ENCODE data around the gene BCAS3. TPM values are rescaled to one million over a fixed set of nuclear protein-coding genes. Genes with fewer than 3 reads are reported as not detected.
"Not testable (repeated sequence)": the region's sequence is repeated elsewhere in the genome, so short reads cannot be mapped to it uniquely, and the experiment has no call there.

BCAS3 gene
- total and polyA plus RNA-seq, 12 donors = 6.1 to 21.8 (median 17.2) TPM

DNA sequence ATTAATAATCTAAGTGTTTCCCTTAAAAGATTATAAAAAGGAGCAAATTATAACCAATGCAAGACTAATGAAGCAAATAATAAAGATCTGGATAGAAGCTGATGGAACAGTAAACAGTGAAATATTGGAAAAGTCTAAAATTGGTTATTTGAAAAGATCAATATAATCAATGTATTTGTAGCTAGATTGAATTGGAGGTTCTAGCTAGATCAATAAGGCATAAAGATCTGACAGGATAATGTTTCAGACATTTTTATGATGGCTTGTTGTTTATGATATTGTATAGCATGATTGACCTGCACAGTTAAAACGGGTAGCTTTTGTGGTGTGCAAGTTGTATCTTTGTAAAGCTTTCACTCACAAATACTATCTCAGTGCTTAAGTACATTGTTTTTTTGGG, 245.3 kb downstream of the BCAS3 start:
- 80 to 85% methylated on average over 1 of the region's 1 CpG for WGBS, 2 donors
- intact Hi-C loops (cut with DNase I) = no loop called here
- no peak for DNase-seq

DNA sequence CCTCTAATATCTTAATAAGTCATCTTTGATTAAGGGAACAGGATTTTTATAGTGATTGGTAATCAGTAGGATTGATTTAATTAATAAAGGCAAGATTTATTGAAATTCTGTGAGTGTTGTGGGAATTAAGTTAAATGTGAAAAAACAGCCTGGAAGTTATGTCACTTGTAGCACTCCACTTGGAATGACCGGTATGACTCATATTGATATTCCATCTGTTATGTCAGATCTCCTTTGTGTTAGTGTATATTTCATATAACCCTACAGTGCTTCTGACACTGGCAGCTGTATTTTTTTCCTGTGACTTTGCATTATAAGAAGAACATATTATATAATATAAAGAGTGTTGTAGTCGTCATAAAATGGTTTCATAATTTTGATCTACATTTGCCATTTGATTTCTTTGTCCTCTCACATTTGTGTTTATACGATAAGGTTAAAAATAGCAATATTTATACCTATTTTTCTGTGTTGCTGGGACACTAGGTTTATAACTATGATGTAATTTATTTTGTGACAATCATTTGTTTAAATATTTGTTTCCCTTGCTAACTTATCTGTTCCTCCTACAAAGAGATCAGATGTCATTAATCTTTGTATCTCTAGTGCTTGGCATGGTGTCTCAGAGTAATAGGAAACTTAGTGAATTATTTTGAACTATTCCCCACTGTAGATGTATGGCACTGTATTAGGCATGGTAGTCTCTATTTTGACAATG, 249.0 kb downstream of the BCAS3 start:
- no peaks in the 10 kb centered on the region for H3K27me3 ChIP-seq
- TF ChIP-seq, protein P1, sequence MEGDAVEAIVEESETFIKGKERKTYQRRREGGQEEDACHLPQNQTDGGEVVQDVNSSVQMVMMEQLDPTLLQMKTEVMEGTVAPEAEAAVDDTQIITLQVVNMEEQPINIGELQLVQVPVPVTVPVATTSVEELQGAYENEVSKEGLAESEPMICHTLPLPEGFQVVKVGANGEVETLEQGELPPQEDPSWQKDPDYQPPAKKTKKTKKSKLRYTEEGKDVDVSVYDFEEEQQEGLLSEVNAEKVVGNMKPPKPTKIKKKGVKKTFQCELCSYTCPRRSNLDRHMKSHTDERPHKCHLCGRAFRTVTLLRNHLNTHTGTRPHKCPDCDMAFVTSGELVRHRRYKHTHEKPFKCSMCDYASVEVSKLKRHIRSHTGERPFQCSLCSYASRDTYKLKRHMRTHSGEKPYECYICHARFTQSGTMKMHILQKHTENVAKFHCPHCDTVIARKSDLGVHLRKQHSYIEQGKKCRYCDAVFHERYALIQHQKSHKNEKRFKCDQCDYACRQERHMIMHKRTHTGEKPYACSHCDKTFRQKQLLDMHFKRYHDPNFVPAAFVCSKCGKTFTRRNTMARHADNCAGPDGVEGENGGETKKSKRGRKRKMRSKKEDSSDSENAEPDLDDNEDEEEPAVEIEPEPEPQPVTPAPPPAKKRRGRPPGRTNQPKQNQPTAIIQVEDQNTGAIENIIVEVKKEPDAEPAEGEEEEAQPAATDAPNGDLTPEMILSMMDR (IDR thresholded peaks at IDR 0.05) = no peak
- intact Hi-C loops (cut with DNase I) = no loop called here
- H3K9me3 ChIP-seq = no peaks in the 10 kb centered on the region
- ATAC-seq (no peak), DNase-seq (no peak)
- no peak overlapping the region for H3K4me3 ChIP-seq
- no peaks in the 10 kb centered on the region for H3K4me1 ChIP-seq
- H3K27ac ChIP-seq = no peak overlapping the region
- no peaks in the 10 kb centered on the region for H3K36me3 ChIP-seq
- WGBS, 2 donors = 77 to 81% methylated on average over 3 of the region's 3 CpGs

More for the DNA sequence above, 245.3 kb downstream of the BCAS3 start:
- H3K4me3 ChIP-seq = no peak overlapping the region
- no peak overlapping the region for H3K27ac ChIP-seq
- no peaks in the 10 kb centered on the region for H3K4me1 ChIP-seq
- ATAC-seq = no peak
- TF ChIP-seq, protein P1 (IDR thresholded peaks at IDR 0.05) = no peak
- H3K9me3 ChIP-seq = no peaks in the 10 kb centered on the region
- H3K36me3 ChIP-seq = no peaks in the 10 kb centered on the region
- no peaks in the 10 kb centered on the region for H3K27me3 ChIP-seq

GRCh38 chr17:60933739-60934138, 256.1 kb downstream of the BCAS3 start:
- Histone ChIP-seq H3K27ac (no peak overlapping the region), H3K27me3 (no peaks in the 10 kb centered on the region), H3K4me3 (no peak overlapping the region), H3K36me3 (no peaks in the 10 kb centered on the region), H3K4me1 (no peaks in the 10 kb centered on the region), H3K9me3 (no peaks in the 10 kb centered on the region)
- TF ChIP-seq, protein P1 (IDR thresholded peaks at IDR 0.05) = no peak
- ATAC-seq (no peak), DNase-seq (no peak)
- 95 to 97% methylated on average over 2 of the region's 2 CpGs for WGBS, 2 donors
- intact Hi-C loops (cut with DNase I) = no loop called here

DNA sequence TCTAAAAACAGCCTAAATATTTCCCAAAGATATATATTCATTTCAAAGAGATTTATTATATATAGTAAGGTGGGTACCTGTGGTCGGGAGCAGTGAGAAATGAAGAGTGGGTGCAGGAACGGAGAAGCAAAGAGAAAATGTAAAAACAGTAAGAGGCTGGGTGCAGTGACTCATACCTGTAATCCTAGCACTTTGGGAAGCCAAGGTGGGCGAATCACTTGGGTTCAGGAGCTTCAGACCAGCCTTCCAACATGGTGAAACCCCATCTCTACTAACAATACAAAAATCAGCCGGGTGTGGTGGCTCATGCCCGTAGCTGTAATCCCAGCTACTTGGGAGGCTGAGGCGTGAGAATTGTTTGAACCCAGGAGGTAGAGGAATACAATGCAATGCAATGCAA, 257.1 kb downstream of the BCAS3 start:
- WGBS, 2 donors = 93 to 95% methylated on average over 6 of the region's 6 CpGs
- H3K27me3 ChIP-seq = no peaks in the 10 kb centered on the region
- ATAC-seq (no peak), DNase-seq (no peak)
- intact Hi-C loops (cut with DNase I) = no loop called here
- TF ChIP-seq, protein P1 (IDR thresholded peaks at IDR 0.05) = no peak
- H3K4me1 ChIP-seq = peaks cover 0 to 1% (median 0%) of the 10 kb centered on the region in 9 donors
- no peak overlapping the region for H3K27ac ChIP-seq
- H3K36me3 ChIP-seq = no peaks in the 10 kb centered on the region
- no peak overlapping the region for H3K4me3 ChIP-seq
- H3K9me3 ChIP-seq = no peaks in the 10 kb centered on the region

- intact Hi-C loops (cut with DNase I); H3K9me3 ChIP-seq; DNase-seq; H3K36me3 ChIP-seq; H3K27ac ChIP-seq; H3K4me3 ChIP-seq; ATAC-seq; H3K27me3 ChIP-seq: not testable (repeated sequence)
- peaks cover 0 to 11% (median 7%) of the 10 kb centered on the region in 9 donors for H3K4me1 ChIP-seq
These were observed 258.3 kb downstream of the BCAS3 start for GRCh38 chr17:60935991-60936390.

Data from heart right ventricle (tissue), 16 donors.